GM18907 (cell line): ENCODE measurements around the gene SLC5A5.

Experiments
- ATAC-seq: cut with Tn5 transposase; IDR thresholded peaks from one replicate; pipeline ENCODE4 v1.9.1; 2021; ENCODE audit warnings: mild to moderate bottlenecking, moderate library complexity; ENCODE audit not compliant: unreplicated experiment

SLC5A5 gene

DNA sequence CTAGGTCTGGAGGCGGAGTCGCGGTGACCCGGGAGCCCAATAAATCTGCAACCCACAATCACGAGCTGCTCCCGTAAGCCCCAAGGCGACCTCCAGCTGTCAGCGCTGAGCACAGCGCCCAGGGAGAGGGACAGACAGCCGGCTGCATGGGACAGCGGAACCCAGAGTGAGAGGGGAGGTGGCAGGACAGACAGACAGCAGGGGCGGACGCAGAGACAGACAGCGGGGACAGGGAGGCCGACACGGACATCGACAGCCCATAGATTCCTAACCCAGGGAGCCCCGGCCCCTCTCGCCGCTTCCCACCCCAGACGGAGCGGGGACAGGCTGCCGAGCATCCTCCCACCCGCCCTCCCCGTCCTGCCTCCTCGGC is at the start of gene SLC5A5:
Gene SLC5A5, plus strand, starts transcription at position 68 of the 373 bp plus-strand sequence. CDS start 375 bp downstream, outside the sequence.
- no peak for ATAC-seq

DNA sequence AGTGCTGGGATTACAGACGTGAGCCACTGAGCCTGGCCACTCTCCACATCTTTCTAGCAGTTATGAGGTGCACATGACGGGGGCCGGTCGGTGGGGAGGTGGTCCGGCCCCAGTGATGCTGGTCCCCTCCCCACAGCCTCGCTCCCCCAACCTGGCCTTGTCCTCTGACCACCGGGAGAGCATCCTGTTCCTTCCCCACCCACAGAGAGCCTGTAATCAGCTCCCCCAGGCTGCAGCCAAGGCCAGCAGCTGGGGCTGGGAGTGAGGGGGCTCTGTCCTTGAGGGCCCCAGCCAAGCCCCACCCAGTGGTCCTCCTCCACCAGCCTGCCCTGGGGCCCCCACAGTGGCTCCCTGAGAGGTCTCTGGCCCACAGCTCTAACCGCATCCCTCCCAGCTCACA is 47.4 kb upstream of the SLC5A5 start:
- ATAC-seq, result no peak

DNA sequence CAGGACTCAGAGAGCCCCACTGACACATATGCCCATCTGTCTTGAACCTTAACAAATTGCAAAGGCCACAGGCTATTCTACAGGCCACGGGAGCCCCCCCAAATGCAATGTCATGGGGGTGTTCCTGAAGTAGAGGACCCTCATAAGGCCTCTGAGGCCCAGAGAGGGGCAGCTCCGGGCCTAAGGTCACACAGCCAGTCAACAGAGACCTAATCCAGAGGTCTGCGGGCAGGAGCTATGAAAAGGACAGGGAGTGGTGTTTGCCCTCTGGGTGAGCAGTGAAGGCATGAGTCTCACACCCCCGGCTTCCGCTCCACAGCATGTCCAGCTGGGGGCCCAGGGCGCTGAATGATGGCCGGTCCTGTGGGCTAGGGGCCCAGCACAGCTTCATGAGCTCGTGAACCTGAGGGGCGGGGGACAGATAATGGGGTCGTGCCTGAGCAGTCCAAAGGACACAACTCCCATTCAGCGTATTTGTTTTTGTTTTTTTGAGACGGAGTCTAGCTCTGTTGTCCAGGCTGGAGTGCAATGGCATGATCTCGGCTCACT is 45.2 kb upstream of the SLC5A5 start:
- no peak for ATAC-seq

DNA sequence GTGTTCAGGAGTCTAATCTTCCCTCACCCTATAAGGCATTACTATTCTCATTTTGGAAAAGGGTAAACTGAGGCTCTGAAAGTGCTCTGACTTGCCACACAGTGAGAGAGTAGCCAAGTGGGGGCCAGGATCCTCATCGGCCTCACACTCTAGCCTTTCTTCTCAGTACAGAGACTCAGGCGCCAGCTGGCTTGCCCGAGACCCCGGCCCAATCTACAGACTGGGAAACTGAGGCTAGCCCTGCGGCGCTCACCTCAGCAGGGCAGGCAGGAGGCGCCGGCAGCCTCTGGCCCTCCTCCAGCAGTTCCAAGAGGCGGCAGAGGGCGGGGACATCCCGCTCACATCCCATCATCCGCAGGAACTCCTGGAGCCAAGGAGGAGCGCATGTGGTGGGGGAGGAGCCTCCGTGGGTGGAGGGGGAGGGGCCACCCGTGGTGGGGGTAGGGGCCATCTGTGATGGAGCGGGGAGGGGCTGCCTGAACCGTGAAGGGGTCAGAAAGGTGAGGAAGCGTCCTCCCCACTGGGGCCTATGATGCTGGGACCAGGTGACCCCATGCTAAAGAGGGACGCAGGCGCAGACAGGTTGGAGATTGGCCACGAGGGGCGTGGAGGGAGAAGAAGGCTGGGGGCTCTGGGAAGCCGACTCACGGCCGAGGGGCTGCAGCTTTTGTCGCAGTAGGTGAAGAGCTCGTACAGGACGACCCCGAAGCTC is 41.7 kb upstream of the SLC5A5 start:
- ATAC-seq, result no peak

DNA sequence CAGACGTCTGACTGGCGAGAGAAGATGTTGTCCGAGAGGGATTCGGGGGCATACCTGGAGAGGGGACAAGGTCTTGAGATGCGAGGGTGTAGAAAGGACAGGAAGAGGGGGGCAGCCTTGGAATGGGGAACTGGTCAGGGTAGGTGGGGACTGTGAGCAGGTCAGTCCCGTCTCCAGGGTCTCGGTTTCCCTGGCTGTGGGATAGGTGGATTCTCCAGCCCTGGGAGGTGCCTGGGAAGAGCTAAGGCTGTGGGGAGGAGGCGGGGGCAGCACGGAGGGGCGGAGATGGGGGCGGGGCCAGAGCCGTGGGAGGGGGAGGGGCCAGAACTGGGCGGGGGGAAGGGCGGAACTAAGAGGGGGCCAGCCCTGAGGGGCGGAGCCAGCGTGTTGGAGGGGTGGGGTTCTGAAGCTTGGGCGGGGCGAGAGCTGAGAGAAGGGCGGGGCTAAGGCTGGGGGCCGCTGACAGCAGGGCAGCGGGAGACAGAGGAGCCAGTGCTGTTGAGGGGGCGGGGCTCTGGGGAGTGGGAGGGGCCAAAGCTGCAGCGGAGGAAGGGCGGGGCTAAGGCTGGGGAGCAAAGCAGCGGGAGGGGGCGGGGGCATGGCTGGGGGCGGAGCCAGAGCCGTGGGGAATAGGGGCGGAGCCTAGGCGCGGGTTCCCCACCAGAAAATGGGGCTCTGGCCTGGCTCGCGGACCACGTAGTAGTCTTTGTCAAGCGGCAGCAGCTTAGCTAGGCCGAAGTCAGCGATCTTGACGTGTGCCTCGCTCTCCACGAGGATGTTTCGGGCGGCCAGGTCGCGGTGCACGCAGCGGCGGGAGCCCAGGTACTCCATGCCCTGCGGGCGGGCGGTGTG is 41.0 kb upstream of the SLC5A5 start:
- no peak for ATAC-seq

DNA sequence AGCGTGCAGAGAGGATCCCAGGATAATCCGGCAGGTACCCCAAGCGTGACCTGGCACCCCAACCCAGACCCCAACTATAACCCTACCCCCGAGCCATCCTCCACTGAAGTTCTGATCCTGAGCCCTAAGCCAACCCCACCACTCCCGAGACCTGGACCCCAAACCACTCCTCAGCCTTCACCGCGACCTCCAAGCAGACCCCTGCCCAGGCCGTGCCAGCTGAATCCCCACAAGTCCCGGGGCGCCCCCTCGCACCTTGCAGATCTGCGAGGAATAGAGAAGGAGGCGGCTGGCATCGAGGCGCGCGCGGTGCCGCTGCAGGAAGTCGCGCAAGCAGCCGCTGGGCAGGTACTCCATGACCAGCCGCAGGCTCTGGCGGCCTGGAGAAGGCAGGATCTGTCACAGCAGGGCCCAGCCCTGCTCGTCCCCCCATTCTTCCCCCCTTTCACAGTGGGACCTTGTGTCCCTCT is 40.3 kb upstream of the SLC5A5 start:
- no peak for ATAC-seq

DNA sequence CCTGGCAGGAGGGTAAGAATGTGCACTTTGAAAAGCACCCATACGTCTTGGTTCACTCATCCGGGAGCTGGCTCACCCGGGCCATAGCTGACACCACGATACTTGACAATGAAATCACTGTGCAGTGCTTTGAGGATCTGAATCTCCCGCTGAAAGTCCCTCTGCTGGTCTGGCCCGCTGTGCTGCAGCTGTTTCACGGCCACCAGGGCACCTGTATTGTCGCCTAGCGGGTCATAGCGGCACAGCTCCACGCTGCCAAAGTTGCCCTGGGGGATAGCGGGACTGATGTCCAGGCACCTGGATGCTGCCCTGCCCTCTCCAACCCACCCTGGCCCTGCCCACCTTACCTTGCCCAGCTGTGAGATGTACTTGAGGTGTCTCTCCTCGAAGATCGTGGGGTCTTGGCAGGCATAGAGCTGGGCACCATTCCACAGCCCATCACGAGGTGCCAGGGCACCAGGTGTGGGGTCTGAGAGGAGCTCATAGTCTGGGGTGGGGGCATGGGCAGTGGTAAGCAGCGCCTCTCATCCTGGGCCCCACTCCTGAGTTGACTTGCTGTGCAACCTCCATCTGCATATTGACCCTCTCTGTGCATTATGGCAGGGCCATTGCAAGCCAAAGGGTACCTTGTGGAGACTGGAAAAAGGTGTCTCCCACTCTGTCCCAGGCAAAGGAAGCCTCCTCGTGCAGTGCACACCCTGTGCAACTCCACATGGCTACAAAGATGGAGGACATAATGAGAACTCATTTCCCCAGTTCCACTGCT is 39.1 kb upstream of the SLC5A5 start:
- ATAC-seq, result no peak

DNA sequence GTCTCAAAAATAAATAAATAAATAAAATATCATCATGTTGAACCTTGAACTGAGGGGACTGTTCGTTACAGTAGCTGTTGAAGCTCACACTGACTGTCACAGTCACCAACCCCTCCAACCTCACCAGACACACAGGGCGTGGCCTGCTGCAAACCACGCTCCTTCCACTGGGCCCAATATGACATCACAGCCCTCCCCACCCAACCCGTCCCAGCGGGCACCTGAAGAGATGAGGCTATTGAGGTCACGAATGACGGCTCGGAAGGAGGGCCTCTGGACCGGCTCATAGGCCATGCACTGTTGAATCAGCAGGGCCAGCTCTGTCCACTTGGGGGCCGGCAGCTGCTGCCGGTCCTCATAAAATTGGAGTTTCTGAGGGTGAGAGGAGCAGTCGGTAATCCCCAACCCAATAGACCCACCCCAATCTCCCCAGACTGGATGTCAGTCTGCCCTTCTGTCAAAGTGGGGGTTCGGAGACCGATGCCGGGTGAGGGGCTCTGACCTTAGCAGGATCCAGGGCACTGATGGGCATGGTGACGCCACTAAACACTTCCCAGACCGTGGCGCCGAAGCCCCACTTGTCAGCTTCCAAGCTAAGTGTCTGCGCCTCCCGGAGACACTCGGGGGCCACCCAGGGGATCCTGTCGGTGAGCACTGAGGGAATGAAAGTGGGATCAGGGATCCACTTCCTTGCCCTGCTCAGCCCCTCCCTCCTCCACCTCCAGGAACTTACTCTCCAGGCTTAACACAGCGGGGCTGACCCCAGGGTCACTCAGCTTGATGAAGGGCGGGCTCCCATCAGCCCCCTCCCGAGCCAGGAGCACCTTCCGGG is 37.2 kb upstream of the SLC5A5 start:
- no peak for ATAC-seq

DNA sequence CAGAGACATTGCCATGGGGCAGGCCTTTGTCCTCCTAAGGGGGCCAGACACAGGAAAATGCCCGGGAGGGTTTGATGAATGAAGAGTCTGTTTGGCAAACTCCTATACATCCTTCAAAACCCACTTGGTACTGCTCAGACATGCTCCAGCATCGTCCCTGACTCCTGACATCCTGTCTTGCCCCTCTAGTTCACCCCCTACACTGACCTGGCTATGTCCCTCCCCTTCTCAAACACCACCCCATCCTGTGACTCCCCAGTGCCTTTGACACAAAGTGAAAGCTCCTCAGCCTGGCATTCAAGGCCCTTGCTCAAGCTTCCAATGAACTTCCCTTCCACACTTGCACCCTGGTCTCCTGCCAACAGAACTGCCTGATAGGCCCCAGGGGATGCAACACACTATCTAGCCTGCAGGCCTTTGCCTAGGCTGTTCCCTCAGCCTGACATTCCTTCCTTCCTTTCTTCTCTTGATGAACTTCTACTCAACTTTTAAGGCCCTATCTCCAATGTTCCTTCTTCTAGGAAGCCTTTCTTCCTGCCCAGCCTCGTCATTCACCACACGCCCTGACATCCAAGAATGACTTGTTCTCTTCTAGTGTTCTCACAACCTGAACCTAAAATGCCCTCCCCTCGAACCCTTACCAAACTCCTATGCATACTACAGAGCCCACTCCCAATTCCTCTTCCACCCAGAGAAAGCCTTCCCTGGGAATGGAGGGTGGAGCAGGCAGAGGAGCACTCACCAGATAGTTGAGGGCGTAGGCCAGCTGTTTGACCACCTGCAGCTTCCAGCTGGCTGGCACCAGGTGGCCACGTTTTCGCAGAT is 36.4 kb upstream of the SLC5A5 start:
- no peak for ATAC-seq

DNA sequence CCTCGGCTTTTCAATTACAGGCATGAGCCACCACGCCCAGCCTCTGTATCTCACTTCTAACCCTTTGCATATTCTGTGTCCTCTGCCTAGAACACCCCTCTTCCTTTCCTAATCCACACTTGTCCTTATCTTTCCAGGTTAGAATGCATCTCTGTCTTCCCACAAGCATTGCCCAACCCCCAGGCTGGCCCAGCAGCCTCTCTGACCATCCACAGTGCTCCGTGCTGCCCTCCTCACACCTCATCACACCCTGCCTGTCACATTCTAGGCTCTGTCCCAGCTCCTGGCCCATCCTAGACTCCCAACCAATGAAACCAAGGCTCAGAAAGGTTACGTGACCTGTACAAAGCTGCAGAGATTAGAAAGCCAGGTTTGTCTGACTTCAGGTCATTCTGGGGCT is 35.2 kb upstream of the SLC5A5 start:
- ATAC-seq, result no peak

DNA sequence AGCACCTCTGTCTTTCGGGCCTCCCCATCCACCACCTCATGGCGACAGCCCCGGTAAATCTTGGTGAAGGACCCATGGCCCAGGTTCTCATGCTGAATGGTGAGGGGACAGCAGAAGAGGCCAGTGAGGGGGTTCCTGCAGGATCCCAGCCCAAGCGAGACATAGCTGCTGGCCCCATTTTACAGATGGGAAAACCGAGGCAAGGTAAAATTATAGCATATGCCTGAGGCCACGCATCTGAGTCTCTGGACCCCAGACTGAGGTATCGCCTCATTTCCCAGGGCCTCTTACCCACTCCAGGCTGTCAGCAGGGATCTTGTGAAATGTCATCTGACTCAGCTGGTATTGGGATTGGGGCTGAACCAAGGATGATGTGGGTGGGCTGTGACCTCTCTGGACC is 33.8 kb upstream of the SLC5A5 start:
- ATAC-seq, result no peak

DNA sequence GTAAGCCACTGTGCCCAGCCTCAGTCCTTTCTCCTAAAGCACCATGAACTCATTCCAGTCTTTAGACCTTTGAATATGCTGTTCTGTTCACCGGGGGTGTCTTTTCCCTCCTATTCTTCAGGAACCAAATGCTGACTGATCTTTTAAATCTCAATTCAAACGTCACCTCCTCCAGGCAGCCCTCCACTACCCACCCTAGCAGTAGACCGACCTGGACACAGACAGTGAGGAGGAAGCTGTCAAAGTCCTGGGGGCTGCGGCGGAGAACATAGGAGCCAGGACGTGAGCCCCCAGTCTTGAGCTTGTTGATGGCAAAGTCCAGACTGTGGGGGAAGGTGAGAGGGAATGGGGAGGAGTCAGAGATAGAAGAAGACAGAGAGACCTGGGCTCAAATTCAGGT is 31.7 kb upstream of the SLC5A5 start:
- no peak for ATAC-seq

DNA sequence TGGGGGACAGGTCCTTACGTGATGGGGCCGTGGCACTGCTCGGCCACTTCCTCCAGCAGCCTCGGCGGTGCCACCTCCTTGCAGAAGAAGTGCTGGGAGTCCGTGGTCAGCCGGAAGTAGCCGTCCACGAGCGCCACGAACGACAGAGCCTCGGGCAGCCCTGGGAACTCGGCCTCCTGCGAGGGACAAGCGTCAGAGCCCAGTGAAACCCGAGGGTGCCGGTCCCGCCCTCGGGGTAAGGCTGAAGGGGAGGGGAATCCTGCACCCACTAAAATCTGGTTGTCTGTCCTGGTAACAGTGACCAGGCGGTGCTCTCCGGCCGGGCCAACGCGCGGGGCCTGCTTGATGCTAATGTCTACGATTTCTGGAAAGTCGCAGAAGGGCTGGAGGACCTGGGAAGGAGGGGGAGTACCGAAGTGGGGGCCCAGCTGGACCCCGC is 30.4 kb upstream of the SLC5A5 start:
- no peak for ATAC-seq

DNA sequence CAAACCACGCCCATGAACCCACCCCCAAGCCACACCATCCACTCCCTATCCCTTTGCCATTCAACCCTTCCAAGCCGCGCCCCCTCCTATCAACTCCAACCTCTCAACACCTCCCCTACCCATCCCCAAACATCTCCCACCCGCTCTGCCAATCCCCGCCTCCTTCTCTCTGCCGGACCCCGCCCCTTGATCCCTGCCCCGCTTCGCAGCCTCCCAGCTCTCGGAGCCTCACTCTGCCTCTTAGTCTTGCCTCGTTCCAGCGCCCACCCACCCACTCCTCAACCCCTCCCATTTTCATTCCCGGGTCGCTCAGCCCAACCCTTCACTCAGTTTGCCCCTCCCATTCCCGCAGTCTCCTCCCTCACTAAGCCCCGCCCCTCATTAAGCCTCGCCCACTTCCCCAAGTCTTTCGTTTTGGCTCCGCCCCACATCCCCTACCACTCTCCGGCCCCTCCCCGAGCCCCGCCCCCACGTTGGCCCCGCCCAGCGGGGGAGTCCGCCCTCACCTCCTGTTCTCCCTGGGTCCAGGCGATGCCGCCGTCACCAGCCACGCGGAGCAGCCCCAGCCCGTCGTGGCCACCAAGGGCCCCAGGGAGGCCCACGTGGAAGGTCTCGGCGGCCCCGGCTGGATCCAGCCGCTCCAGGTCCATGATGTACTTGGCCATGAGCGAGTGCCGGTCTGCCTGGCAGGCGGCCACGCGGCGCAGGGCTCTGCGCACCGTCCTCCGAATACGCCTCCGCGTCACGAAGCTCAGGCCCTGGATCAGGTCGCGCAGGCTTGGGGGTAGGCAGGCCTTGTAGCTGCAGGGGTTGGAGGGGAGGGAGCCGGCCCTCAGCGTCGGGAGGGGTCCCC is 29.7 kb upstream of the SLC5A5 start:
- ATAC-seq, result no peak

DNA sequence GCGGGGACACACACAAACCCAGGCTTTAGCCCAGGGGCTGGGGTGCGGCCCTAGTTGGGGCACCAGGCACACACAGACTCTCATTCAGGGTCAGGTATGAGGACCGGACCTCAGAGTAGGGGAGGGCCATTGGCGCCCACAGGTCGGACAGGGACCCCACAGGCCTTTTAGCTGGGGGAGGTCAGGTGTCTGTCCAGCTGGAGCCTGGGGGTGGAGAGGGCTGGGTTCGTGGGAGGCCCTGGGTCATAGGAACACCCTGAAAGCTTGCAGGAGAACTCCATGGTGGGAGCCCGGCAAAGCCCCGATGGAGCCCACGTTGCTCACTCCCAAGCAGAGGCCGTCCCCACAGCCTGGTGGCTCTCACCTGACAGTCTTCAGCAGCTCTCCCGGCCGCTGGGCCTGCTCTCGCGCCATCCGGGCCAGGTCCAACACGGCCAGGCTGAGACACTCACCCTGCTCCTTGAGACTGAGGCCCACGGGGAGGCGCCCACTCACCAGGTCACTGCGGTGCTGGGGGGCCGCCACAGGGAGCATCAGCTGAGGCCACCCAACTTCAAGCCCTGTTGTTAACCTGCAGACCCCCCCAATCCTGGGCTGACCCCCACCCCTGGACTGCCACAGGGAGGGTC is 29.0 kb upstream of the SLC5A5 start:
- no peak for ATAC-seq

DNA sequence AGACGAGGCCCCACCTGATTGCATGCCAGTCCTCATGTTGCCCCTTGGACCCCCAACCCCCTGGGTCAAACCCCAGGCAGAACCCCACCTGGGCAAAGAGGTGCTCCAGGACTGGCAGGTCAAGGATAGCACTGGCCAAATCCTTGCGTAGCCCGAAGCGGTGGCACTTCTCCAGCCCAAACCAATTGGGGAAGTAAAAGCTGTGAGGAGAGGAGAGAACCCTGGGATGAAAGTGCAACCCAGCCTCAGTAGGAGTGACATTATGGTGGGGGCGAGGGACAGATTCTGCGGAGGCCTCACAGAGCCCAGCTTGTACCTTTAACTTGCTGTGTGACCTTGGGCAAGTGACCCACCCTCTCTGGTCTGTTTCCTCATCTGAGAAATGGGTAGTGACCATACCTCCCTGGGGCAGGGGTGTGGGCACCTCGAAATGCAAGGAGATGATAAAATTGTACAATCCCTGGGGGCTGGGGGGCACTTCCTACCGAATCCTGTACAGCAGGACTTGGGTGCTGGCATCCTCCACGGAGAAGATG is 28.4 kb upstream of the SLC5A5 start:
- ATAC-seq, result no peak

DNA sequence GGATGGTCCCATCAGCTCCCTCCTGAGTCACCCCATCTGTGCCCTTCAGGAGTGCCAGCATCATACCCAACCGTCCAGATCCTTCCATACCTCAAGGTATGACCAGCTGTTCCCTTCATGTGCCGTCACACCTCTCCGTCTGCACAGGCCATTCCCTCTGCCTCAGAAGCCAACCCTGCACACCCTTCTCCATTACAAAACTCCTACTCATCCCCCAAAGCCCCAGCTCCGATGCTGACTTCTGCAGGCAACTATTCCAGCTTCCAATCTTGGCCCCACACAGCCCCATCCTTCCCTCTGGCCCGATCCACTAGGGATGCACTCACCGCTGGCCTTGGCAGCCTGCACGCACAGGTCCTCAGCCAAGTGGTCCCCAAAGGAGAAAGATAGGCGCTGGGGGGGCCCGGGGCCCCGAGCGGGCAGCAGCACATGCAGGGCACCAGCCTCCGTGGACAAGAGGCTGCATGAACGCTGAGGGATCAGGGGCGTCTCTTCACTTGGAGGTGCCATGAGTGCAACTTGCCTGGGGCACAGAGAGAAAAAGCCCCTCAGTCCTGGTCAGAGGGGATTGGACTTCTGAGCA is 27.7 kb upstream of the SLC5A5 start:
- no peak for ATAC-seq
